T-helper 17 cell (primary cell): Measurements from ENCODE around the gene SEZ6L2. TPM values are rescaled to one million over a fixed set of nuclear protein-coding genes. Genes with fewer than 3 reads are reported as not detected.

ENCODE experiments used
- ATAC-seq: fragments of 150-1000 bp; cut with Tn5 transposase; 2 replicates; pipeline ENCODE4 v1.10.0; 2021; ENCODE audit warnings: mild to moderate bottlenecking, moderate library complexity
- DNase-seq, 3 donors: peaks; one replicate each; pipeline versions ENCODE4 v3.0.0 to v3.0.0-alpha.2; 2020 to 2021
- H3K9me3 ChIP-seq: one replicate; pipeline ENCODE4 v1.7.0; 2013; ENCODE audit warnings: low read length, mild to moderate bottlenecking; ENCODE audit not compliant: control insufficient read depth, poor library complexity, severe bottlenecking
- H3K27ac Mint-ChIP-seq: one replicate; pipeline ENCODE4 v1.8.0; 2022; ENCODE audit warnings: mild to moderate bottlenecking, moderate library complexity, mixed read lengths
- H3K27me3 Mint-ChIP-seq: one replicate; pipeline ENCODE4 v1.8.0; 2022; ENCODE audit warnings: mixed read lengths
- H3K36me3 Mint-ChIP-seq: one replicate; pipeline ENCODE4 v1.8.0; 2022; ENCODE audit warnings: low read depth, mixed read lengths
- H3K4me1 Mint-ChIP-seq: one replicate; pipeline ENCODE4 v1.8.0; 2022; ENCODE audit warnings: mild to moderate bottlenecking, mixed read lengths
- H3K4me3 Mint-ChIP-seq: one replicate; pipeline ENCODE4 v1.8.0; 2022; ENCODE audit warnings: mild to moderate bottlenecking, moderate library complexity, mixed read lengths
- total RNA-seq, 4 donors: library from RNA in 2 of 4; stranded (reverse) in 2 of 4; gene quantifications; one replicate each; pipeline ENCODE4 v1.2.3 and lab custom pipeline; 2022 to 2026

Gene SEZ6L2
- total RNA-seq, 2 donors from 2014 or later: not detected

GRCh38 chr16:29849505-29849904 lies 49.8 kb downstream of the SEZ6L2 start:
- H3K36me3 Mint-ChIP-seq: peaks cover 7% of the 10 kb centered on the region
- ATAC-seq: no peak
- DNase-seq: no peak
- peaks cover 10% of the 10 kb centered on the region for H3K4me1 Mint-ChIP-seq
- no peaks in the 10 kb centered on the region for H3K9me3 ChIP-seq
- no peaks in the 10 kb centered on the region for H3K27me3 Mint-ChIP-seq
- H3K4me3 Mint-ChIP-seq: no peak overlapping the region
- H3K27ac Mint-ChIP-seq: no peak overlapping the region

DNA sequence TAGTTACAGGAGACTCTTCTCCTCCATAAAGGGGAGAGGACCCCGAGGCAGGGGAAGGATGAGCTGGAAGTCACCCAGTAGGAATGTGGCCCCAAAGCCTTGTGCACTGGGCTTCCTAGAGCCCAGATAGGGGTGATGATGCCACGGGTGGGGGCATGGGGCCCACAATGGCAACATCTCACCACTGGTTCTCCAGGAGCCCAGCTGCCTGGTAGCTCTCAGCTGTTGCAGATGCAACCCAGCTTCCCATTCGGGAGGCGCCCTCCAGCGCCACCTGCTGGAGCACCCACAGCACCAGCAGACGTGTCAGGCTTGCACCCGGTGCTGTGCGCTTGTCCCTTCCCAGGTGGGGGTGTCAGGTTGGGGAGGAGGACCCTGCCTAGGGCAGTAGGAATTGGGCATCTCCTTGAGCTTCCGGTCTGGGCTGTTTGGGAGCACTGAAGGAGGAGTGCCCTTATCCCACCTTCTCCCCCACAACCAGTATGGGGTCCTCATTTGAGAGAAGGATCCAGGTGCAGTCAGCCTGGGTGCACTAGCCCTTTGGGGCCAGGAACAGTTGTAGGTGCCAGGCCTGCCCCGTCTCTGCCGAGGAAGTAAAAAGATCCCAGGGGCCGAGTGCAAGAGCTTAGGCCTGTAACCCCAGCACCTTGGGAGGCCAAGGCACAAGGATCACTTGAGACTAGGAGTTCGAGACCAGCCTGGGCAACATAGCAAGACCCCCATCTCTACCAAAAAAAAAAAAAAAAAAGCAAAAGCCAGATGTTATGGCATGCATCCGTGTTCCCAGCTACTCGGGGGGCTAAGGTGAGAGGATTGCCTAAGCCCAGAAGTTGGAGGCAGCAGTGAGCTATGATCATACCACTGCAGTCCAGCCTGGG lies 50.7 kb downstream of the SEZ6L2 start:
- H3K9me3 ChIP-seq: no peaks in the 10 kb centered on the region
- H3K36me3 Mint-ChIP-seq: peaks cover 7% of the 10 kb centered on the region
- H3K27me3 Mint-ChIP-seq: no peaks in the 10 kb centered on the region
- peaks cover 10% of the 10 kb centered on the region for H3K4me1 Mint-ChIP-seq
- ATAC-seq (peak; percentile 95), DNase-seq (peak; percentile 64 to 78 (median 71))
- peak overlapping the region; percentile 43 for H3K27ac Mint-ChIP-seq
- no peak overlapping the region for H3K4me3 Mint-ChIP-seq

- no peaks in the 10 kb centered on the region for H3K27me3 Mint-ChIP-seq
Observed at GRCh38 chr16:29845656-29846055, 53.7 kb downstream of the SEZ6L2 start.

DNA sequence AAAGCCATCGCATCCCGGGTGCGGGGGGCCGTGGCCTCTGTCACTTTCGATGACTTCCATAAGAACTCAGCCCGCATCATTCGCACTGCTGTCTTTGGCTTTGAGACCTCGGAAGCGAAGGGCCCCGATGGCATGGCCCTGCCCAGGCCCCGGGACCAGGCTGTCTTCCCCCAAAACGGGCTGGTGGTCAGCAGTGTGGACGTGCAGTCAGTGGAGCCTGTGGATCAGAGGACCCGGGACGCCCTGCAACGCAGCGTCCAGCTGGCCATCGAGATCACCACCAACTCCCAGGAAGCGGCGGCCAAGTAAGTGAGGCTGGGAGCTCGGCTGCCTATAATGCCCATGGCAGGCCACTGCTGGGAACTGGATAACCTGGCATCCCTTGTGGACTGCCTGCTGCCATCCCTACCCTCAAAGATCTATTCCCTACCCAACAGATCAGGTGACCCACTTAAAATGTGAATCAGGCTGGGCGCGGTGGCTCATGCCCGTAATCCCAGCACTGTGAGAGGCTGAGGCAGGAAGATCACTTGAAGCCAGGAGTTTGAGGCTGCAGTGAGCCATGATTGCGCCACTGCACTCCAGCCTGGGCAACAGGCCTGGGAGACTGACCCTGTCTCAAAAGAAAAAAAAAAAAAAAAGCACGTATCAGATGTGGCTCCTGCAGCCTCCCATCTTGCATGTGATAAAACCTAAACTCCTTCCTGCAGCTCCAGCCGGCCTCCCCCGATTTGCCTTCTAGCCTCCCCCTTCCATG lies 54.6 kb downstream of the SEZ6L2 start:
- DNase-seq: no peak

More at GRCh38 chr16:29845656-29846055, 53.7 kb downstream of the SEZ6L2 start:
- ATAC-seq (no peak), DNase-seq (no peak)
- H3K9me3 ChIP-seq: no peaks in the 10 kb centered on the region
- Mint-ChIP-seq H3K36me3 (peaks cover 9% of the 10 kb centered on the region), H3K27ac (peak overlapping the region; percentile 45), H3K4me1 (peaks cover 12% of the 10 kb centered on the region), H3K4me3 (no peak overlapping the region)

GRCh38 chr16:29843931-29844330 lies 55.4 kb downstream of the SEZ6L2 start:
- Mint-ChIP-seq H3K4me3 (no peak overlapping the region), H3K27ac (no peak overlapping the region), H3K4me1 (peaks cover 12% of the 10 kb centered on the region), H3K36me3 (peaks cover 9% of the 10 kb centered on the region), H3K27me3 (no peaks in the 10 kb centered on the region)
- ATAC-seq: no peak
- no peak for DNase-seq
- H3K9me3 ChIP-seq: no peaks in the 10 kb centered on the region

More for the DNA sequence above, 54.6 kb downstream of the SEZ6L2 start:
- peaks cover 9% of the 10 kb centered on the region for H3K36me3 Mint-ChIP-seq
- H3K4me3 Mint-ChIP-seq: no peak overlapping the region
- H3K27ac Mint-ChIP-seq: peak overlapping the region; percentile 45
- H3K9me3 ChIP-seq: no peaks in the 10 kb centered on the region
- H3K27me3 Mint-ChIP-seq: no peaks in the 10 kb centered on the region
- no peak for ATAC-seq
- H3K4me1 Mint-ChIP-seq: peaks cover 8% of the 10 kb centered on the region

DNA sequence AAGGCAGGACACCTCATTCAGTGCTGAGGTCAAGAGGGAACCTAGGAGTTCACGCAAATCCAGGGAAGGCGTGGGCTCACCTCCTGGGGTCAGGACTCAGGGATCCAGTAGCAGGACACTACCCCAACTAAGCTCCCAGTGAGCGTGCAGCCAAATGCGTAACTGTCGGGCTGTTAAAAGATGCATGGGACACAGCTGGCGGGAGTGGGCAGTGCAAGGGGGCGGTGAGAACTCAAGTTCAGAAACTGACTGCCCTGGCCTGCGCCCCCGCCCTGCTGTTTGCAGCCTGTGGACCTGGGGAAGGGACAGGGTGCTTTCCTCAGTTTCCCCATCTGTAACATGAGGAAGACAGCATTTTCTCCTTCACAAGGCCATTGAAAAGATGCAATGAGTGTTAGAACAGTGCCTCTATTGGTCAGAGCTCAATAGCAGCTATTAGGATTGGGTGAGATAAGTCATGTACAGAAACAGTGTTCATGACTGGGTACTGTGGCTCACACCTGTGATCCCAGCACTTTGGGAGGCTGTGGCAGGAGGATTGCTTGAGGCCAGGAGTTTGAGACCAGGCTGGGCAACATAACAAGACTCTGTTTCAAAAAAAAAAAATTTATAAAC lies 56.5 kb downstream of the SEZ6L2 start:
- Mint-ChIP-seq H3K4me1 (peaks cover 9% of the 10 kb centered on the region), H3K27ac (no peak overlapping the region), H3K27me3 (no peaks in the 10 kb centered on the region), H3K4me3 (no peak overlapping the region), H3K36me3 (peaks cover 9% of the 10 kb centered on the region)
- ATAC-seq: no peak
- DNase-seq: no peak
- no peaks in the 10 kb centered on the region for H3K9me3 ChIP-seq

GRCh38 chr16:29841631-29842030 lies 57.7 kb downstream of the SEZ6L2 start:
- H3K27ac Mint-ChIP-seq: no peak overlapping the region
- DNase-seq (no peak), ATAC-seq (no peak)
- no peaks in the 10 kb centered on the region for H3K27me3 Mint-ChIP-seq
- no peak overlapping the region for H3K4me3 Mint-ChIP-seq
- no peaks in the 10 kb centered on the region for H3K9me3 ChIP-seq
- peaks cover 9% of the 10 kb centered on the region for H3K4me1 Mint-ChIP-seq
- H3K36me3 Mint-ChIP-seq: peaks cover 7% of the 10 kb centered on the region

GRCh38 chr16:29840240-29840639 lies 59.1 kb downstream of the SEZ6L2 start:
- Mint-ChIP-seq H3K27ac (no peak overlapping the region), H3K36me3 (peaks cover 6% of the 10 kb centered on the region), H3K4me3 (no peak overlapping the region), H3K4me1 (peaks cover 6% of the 10 kb centered on the region), H3K27me3 (no peaks in the 10 kb centered on the region)
- no peak for DNase-seq
- no peak for ATAC-seq
- H3K9me3 ChIP-seq: no peaks in the 10 kb centered on the region

- H3K4me1 Mint-ChIP-seq: peaks cover 6% of the 10 kb centered on the region
- ATAC-seq (no peak), DNase-seq (no peak)
- H3K27ac Mint-ChIP-seq: peak overlapping the region; percentile 24
- H3K36me3 Mint-ChIP-seq: peaks cover 4% of the 10 kb centered on the region
- no peaks in the 10 kb centered on the region for H3K27me3 Mint-ChIP-seq
- H3K4me3 Mint-ChIP-seq: no peak overlapping the region
- no peaks in the 10 kb centered on the region for H3K9me3 ChIP-seq
Observed at GRCh38 chr16:29839822-29840221, 59.5 kb downstream of the SEZ6L2 start.

DNA sequence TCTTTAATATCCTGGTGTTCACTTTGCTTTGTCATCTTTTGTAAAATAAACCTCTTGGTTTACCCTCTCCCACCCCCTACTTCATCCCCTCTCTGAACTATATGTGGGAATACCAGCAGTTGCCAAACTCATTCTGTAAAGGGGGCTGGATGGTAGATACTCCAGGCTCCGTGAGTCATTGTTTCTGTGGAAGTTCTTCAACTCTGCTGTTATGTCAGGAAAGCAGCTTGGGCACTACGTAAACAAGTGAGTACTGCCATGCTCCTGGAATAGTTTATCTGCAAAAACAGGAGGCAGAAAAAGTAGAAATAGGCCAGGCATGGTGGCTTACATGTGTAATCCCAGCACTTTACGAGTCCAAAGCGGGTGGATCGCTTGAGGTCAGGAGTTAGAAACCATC lies 61.5 kb downstream of the SEZ6L2 start:
- peaks cover 4% of the 10 kb centered on the region for H3K36me3 Mint-ChIP-seq
- H3K27me3 Mint-ChIP-seq: no peaks in the 10 kb centered on the region
- ATAC-seq: no peak
- H3K27ac Mint-ChIP-seq: no peak overlapping the region
- H3K9me3 ChIP-seq: no peaks in the 10 kb centered on the region
- H3K4me3 Mint-ChIP-seq: no peak overlapping the region
- no peak for DNase-seq
- H3K4me1 Mint-ChIP-seq: peaks cover 6% of the 10 kb centered on the region

GRCh38 chr16:29836623-29837022 lies 62.7 kb downstream of the SEZ6L2 start:
- H3K36me3 Mint-ChIP-seq: peaks cover 9% of the 10 kb centered on the region

GRCh38 chr16:29835926-29836325 lies 63.4 kb downstream of the SEZ6L2 start:
- no peak overlapping the region for H3K27ac Mint-ChIP-seq
- ATAC-seq: no peak

More at GRCh38 chr16:29836623-29837022, 62.7 kb downstream of the SEZ6L2 start:
- no peaks in the 10 kb centered on the region for H3K9me3 ChIP-seq
- no peak for ATAC-seq
- H3K4me1 Mint-ChIP-seq: peaks cover 10% of the 10 kb centered on the region
- no peaks in the 10 kb centered on the region for H3K27me3 Mint-ChIP-seq
- no peak overlapping the region for H3K4me3 Mint-ChIP-seq
- no peak for DNase-seq
- H3K27ac Mint-ChIP-seq: peak overlapping the region; percentile 11

GRCh38 chr16:29834079-29834478 lies 65.3 kb downstream of the SEZ6L2 start:
- Mint-ChIP-seq H3K27me3 (no peaks in the 10 kb centered on the region), H3K27ac (no peak overlapping the region), H3K4me1 (peaks cover 9% of the 10 kb centered on the region), H3K36me3 (peaks cover 7% of the 10 kb centered on the region), H3K4me3 (no peak overlapping the region)
- ATAC-seq (no peak), DNase-seq (no peak)
- no peaks in the 10 kb centered on the region for H3K9me3 ChIP-seq

More at GRCh38 chr16:29835926-29836325, 63.4 kb downstream of the SEZ6L2 start:
- Mint-ChIP-seq H3K4me1 (peaks cover 8% of the 10 kb centered on the region), H3K4me3 (no peak overlapping the region), H3K27me3 (no peaks in the 10 kb centered on the region), H3K36me3 (peaks cover 7% of the 10 kb centered on the region)
- H3K9me3 ChIP-seq: no peaks in the 10 kb centered on the region
- DNase-seq: no peak
